RWPE1 (cell line): ENCODE data around the gene IST1.
"Not testable (repeated sequence)": the region's sequence is repeated elsewhere in the genome, so short reads cannot be mapped to it uniquely, and the experiment has no call there.

Experiments used
- CTCF ChIA-PET: fragments of 350-600 bp; sonication (Branson Sonifier 250); formaldehyde crosslinking; extraction: SDS; loops from one replicate; lab custom pipeline; 2021; lab: Yijun Ruan, JAX
- POLR2A ChIA-PET: fragments of 400-600 bp; formaldehyde crosslinking; extraction: SDS; loops from one replicate; lab custom pipeline; 2020; ENCODE audit warnings: antibody characterized with exemption; ENCODE audit not compliant: low non-redundant PET; lab: Yijun Ruan, JAX
- DNase-seq: peaks from one replicate; pipeline ENCODE4 v3.0.0; 2012; ENCODE audit warnings: low spot score
- H3K27ac ChIP-seq: fragments of 450-650 bp; 2 replicates; pipeline ENCODE4 v1.5.1; 2017
- TF ChIP-seq, protein P1 (sequence below): fragments of 450-650 bp; conservative IDR thresholded peaks from 2 replicates; pipeline ENCODE4 v1.5.1; 2017; ENCODE audit warnings: low read depth, mild to moderate bottlenecking

Gene IST1

GRCh38 chr16:71902656-71903365, 7.5 kb downstream of the IST1 start:
- TF ChIP-seq, protein P1, sequence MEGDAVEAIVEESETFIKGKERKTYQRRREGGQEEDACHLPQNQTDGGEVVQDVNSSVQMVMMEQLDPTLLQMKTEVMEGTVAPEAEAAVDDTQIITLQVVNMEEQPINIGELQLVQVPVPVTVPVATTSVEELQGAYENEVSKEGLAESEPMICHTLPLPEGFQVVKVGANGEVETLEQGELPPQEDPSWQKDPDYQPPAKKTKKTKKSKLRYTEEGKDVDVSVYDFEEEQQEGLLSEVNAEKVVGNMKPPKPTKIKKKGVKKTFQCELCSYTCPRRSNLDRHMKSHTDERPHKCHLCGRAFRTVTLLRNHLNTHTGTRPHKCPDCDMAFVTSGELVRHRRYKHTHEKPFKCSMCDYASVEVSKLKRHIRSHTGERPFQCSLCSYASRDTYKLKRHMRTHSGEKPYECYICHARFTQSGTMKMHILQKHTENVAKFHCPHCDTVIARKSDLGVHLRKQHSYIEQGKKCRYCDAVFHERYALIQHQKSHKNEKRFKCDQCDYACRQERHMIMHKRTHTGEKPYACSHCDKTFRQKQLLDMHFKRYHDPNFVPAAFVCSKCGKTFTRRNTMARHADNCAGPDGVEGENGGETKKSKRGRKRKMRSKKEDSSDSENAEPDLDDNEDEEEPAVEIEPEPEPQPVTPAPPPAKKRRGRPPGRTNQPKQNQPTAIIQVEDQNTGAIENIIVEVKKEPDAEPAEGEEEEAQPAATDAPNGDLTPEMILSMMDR, result no peak
- ChIA-PET CTCF (interaction anchor here (0.6 to 1.1 kb wide), 3 partner anchors 20 to 1648 kb away, joined by 3 to 4 read pairs (median 3); no protein-coding TSS in a partner anchor), POLR2A (interaction anchor here (0.7 kb wide), 1 partner anchor 8 kb away, joined by 3 read pairs; the partner anchor contains the start of gene IST1)
- H3K27ac ChIP-seq, result no peak overlapping the region
- DNase-seq, result no peak

DNA sequence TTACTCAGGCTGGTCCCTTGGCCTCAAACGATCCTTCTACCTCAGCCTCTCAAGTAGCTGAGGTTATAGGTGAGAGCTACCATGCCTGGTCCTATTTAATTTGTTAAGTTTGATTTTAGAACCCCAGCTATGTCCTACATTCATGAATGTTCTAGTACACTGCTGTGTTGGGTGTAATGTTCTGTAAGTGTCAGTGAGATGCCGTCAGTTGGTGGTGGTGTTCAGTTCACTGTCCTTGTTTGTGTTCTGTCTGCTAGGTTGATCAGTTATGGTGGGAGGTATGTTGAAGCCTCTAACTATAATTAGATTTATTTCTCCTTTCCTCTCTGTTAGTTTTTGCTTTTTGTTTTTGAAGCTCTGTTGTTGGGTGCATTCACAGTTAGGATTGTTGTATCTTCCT, 8.3 kb downstream of the IST1 start:
- ChIA-PET CTCF (interaction anchor here (0.6 kb wide), 1 partner anchor 1648 kb away, joined by 3 read pairs; no protein-coding TSS in a partner anchor), POLR2A (no interaction called here)
- no peak overlapping the region for H3K27ac ChIP-seq
- DNase-seq, result no peak
- TF ChIP-seq, protein P1, result no peak

DNA sequence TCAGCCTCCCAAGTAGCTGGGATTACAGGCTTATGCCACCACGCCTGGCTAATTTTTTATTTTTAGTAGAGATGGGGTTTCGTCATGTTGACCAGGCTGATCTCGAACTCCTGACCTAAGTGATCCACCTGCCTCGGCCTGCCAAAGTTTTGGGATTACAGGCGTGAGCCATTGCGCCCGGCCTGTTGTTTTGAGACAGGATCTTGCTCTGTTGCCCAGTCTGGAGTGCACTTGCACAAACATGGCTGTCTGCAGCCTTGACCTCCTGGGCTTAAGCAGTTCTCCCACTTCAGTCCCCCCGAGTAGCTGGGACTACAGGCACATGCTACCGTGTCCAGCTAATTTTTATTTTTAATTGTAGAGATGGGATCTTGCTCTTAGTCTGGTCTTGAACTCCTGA, 8.9 kb downstream of the IST1 start:
- ChIA-PET POLR2A (interaction anchor here (0.6 kb wide), 1 partner anchor 13 kb away, joined by 12 read pairs; no protein-coding TSS in a partner anchor), CTCF (interaction anchor here (1.4 kb wide), 1 partner anchor 22 kb away, joined by 4 read pairs; no protein-coding TSS in a partner anchor)
- 0 out of 2 replicates have a peak overlapping the region, but pooled peaks have one; percentile 3 for H3K27ac ChIP-seq
- TF ChIP-seq, protein P1, result no peak
- no peak for DNase-seq

DNA sequence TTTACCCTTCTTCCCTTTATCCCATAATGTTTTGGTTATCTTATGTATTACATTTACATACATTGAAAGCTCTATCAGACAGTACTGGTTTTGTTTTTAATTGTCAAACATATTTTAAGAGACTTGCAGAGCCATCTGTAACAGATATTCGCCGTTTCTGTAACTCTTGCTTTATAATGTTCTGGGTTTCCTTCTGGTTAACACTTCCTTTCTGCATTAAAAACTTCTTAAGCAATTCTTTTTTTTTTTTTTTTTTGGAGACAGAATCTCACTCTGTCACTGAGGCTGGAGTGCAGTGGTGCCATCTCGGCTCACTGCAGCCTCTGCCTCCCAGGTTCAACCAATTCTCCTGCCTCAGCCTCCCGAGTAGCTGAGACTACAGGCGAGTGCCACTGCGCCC, 10.4 kb downstream of the IST1 start:
- H3K27ac ChIP-seq, POLR2A ChIA-PET, DNase-seq: not testable (repeated sequence)
- CTCF ChIA-PET, result interaction anchor here (1.4 kb wide), 1 partner anchor 23 kb away, joined by 4 read pairs; no protein-coding TSS in a partner anchor

DNA sequence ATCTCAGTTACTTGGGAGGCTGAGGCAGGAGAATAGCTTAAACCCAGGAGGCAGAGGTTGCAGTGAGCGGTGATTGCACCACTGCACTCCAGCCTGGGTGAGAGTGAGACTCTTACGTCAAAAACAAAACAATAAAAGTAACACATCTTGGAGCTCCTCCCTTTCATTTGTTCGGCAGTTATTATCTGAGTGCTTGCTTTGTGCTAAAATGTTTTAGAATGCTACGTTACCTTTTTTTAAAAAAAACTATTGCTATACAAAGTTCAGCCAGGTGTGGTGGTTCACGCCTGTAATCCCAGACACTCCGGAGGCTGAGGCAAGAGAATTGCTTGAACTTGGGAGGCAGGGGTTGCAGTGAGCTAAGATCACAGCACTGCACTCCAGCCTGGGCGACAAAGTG, 15.8 kb downstream of the IST1 start:
- no peak for DNase-seq
- no peak overlapping the region for H3K27ac ChIP-seq
- TF ChIP-seq, protein P1, result no peak
- POLR2A ChIA-PET, result interaction anchor here (0.7 kb wide), 1 partner anchor 28 kb away, joined by 3 read pairs; no protein-coding TSS in a partner anchor
- CTCF ChIA-PET, result interaction anchor here (0.6 kb wide), 1 partner anchor 276 kb away, joined by 3 read pairs; no protein-coding TSS in a partner anchor

- CTCF ChIA-PET, result interaction anchor here (0.5 to 0.7 kb wide), 2 partner anchors 50 to 64 kb away, joined by 3 to 6 read pairs; no protein-coding TSS in a partner anchor
- no peak overlapping the region for H3K27ac ChIP-seq
- no peak for DNase-seq
- POLR2A ChIA-PET, result no interaction called here
- TF ChIP-seq, protein P1, result no peak
These were observed 17.4 kb downstream of the IST1 start for GRCh38 chr16:71912534-71913275.
